Erythroblast (primary cell): Measurements from ENCODE around the gene KRT73.

Experiments used
- GATA1 ChIP-seq: IDR thresholded peaks from 2 replicates; pipeline ENCODE4 v1.6.1; 2011; ENCODE audit warnings: low read depth, mild to moderate bottlenecking, control low read depth, low read length, moderate library complexity
- POLR2A ChIP-seq: IDR thresholded peaks from 2 replicates; pipeline ENCODE4 v1.6.1; 2011; ENCODE audit warnings: mild to moderate bottlenecking, low read length

DNA sequence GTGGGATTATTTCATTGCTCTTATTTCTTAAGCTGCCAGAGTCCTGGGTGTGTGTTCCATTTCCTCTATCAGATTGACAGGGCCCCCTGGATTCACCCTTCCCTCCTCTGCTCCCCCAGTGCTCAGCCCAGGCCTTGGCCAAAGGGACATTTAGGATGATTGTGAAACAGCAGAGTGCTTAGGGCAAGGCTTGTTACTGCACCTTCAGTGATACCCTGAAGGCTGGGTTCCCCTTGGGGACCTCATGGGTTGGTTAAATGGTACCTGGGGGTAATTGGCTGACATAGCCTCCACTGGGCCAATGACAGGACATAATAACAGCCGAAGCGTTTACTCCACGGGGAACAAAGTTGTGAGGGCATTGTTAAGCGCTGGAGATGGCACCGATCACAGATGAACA is 15.8 kb downstream of the KRT73 start:
- TF ChIP-seq POLR2A = no peak
- no peak for TF ChIP-seq GATA1
